Measurements from ENCODE around the gene SMIM1. TPM values are rescaled to one million over a fixed set of nuclear protein-coding genes. Genes with fewer than 3 reads are reported as not detected.
"Not testable (repeated sequence)": the region's sequence is repeated elsewhere in the genome, so short reads cannot be mapped to it uniquely, and the experiment has no call there.

SMIM1 gene
- total RNA-seq, 1 experiment from 2014 or later = 5.5 TPM

- TF ChIP-seq, protein P1, sequence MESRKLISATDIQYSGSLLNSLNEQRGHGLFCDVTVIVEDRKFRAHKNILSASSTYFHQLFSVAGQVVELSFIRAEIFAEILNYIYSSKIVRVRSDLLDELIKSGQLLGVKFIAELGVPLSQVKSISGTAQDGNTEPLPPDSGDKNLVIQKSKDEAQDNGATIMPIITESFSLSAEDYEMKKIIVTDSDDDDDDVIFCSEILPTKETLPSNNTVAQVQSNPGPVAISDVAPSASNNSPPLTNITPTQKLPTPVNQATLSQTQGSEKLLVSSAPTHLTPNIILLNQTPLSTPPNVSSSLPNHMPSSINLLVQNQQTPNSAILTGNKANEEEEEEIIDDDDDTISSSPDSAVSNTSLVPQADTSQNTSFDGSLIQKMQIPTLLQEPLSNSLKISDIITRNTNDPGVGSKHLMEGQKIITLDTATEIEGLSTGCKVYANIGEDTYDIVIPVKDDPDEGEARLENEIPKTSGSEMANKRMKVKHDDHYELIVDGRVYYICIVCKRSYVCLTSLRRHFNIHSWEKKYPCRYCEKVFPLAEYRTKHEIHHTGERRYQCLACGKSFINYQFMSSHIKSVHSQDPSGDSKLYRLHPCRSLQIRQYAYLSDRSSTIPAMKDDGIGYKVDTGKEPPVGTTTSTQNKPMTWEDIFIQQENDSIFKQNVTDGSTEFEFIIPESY (IDR thresholded peaks at IDR 0.05; ENCODE audit: extremely low read depth, insufficient replicate concordance, low read length) = no peak
- TF ChIP-seq ZFX (IDR thresholded peaks at IDR 0.05) (no peak), POLR2A (IDR thresholded peaks at IDR 0.05; ENCODE audit: borderline replicate concordance, extremely low read depth, insufficient read depth, insufficient read length) (no peak), SP1 (IDR thresholded peaks at IDR 0.05; ENCODE audit: low read depth) (no peak), EGR1 (IDR thresholded peaks at IDR 0.05; ENCODE audit: low read depth) (no peak), ELF1 (IDR thresholded peaks at IDR 0.05; ENCODE audit: borderline replicate concordance, low read depth) (no peak)
Measured at GRCh38 chr1:3809680-3810079, 37.1 kb downstream of the SMIM1 start (continued).

DNA sequence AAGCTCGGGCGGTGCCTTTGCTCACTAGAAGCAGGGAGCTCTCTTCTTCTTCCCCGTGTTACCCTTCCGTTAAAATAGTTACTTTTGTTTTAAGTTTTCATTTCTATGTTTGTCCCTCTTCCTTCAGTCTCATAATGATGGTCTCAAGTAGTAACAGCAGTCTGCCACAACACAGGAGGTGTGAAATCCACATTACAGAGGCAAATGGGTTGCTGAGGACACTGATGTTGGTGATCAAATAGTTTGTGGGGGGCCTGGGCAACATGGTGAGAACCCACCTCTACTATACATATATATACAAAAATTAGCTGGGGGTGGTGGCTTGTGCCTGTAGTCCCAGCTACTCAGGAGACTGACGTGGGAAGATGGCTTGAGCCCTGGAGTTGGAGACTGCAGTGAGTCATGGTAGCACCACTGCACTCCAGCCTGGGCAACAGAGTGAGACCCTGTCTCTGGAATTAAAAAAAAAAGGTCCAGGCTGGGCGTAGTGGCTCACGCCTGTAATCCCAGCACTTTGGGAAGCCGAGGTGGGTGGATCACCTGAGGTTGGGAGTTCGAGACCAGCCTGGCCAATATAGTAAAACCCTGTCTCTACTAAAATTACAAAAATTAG, 37.7 kb downstream of the SMIM1 start:
- RAD21 ChIA-PET (ENCODE audit: low non-redundant PET in 1 of 2, low total read pairs in 2 of 2, uncharacterized antibody in 2 of 2, unreplicated experiment in 2 of 2) = not testable (repeated sequence)

More for the DNA sequence above, 37.7 kb downstream of the SMIM1 start:
- H3K9ac ChIP-seq (ENCODE audit: low read length); H3K79me2 ChIP-seq (ENCODE audit: insufficient read depth, low read length); H3K36me3 ChIP-seq (ENCODE audit: control insufficient read depth in 1 of 2, insufficient read depth in 2 of 2, low read length in 2 of 2); intact Hi-C loops (cut with micrococcal nuclease); H4K20me1 ChIP-seq (ENCODE audit: insufficient read depth); H3K27me3 ChIP-seq (ENCODE audit: insufficient read depth, low read length); H3K9me2 ChIP-seq (ENCODE audit: insufficient read depth); H3K27ac ChIP-seq (ENCODE audit: low read depth, low read length); H3K4me3 ChIP-seq (replicated peaks in 1 of 2; ENCODE audit: low read depth in 1 of 2, low read length in 2 of 2); POLR2A ChIA-PET; DNase-seq (ENCODE audit: low read depth, low spot score); H2AFZ ChIP-seq (ENCODE audit: low read depth, low read length, poor library complexity, severe bottlenecking); ATAC-seq; H3K4me2 ChIP-seq (ENCODE audit: low read length); H3K4me1 ChIP-seq (ENCODE audit: control insufficient read depth in 1 of 2, insufficient read depth in 2 of 2, low read length in 2 of 2); BruUV-seq (replicated peaks): not testable (repeated sequence)
- H3K9me3 ChIP-seq (ENCODE audit: control insufficient read depth in 1 of 2, insufficient read depth in 1 of 2, low read depth in 1 of 2, low read length in 2 of 2) = peaks cover 0 to 10% of the 10 kb centered on the region in 2 experiments; a peak in 2 of 4 replicates
- CTCF ChIA-PET = interaction anchor here (1.2 kb wide), 1 partner anchor 36 kb away, joined by 3 read pairs; no protein-coding TSS in a partner anchor
